Stimulated activated CD8-positive, alpha-beta memory T cell treated with anti-CD3 and anti-CD28 coated beads, Interleukin-12 subunit alpha, Interleukin-12 subunit beta, amount 100 ng/mL, for 24 hours (primary cell): Measurements from ENCODE around the gene EGF.
"Not testable (repeated sequence)": the region's sequence is repeated elsewhere in the genome, so short reads cannot be mapped to it uniquely, and the experiment has no call there.

Experiments used
- DNase-seq: peaks from one replicate; pipeline ENCODE4 v3.0.0-alpha.2; 2020; ENCODE audit errors: extremely low read depth

Gene EGF

GRCh38 chr4:109914322-109914721, 1.6 kb downstream of the EGF start:
- DNase-seq: no peak

GRCh38 chr4:109915385-109916026, 2.8 kb downstream of the EGF start:
- no peak for DNase-seq

GRCh38 chr4:109916027-109916409, 3.3 kb downstream of the EGF start:
- DNase-seq: no peak

GRCh38 chr4:109921384-109921808, 8.7 kb downstream of the EGF start:
- DNase-seq: no peak

GRCh38 chr4:109925396-109925795, 12.7 kb downstream of the EGF start:
- no peak for DNase-seq

GRCh38 chr4:109928327-109929045, 15.8 kb downstream of the EGF start:
- no peak for DNase-seq

GRCh38 chr4:109930464-109930863, 17.8 kb downstream of the EGF start:
- no peak for DNase-seq

GRCh38 chr4:109930872-109931271, 18.2 kb downstream of the EGF start:
- no peak for DNase-seq

GRCh38 chr4:109931318-109931717, 18.6 kb downstream of the EGF start:
- DNase-seq: no peak

- DNase-seq: not testable (repeated sequence)
Measured at GRCh38 chr4:109937352-109937751, 24.7 kb downstream of the EGF start.

- DNase-seq: no peak
Measured at GRCh38 chr4:109939190-109939589, 26.5 kb downstream of the EGF start.

GRCh38 chr4:109942292-109942926, 29.7 kb downstream of the EGF start:
- no peak for DNase-seq

- no peak for DNase-seq
Measured at GRCh38 chr4:109943745-109944144, 31.1 kb downstream of the EGF start.

- no peak for DNase-seq
Measured at GRCh38 chr4:109944591-109944990, 31.9 kb downstream of the EGF start.

GRCh38 chr4:109945056-109945455, 32.4 kb downstream of the EGF start:
- peak; percentile 5 for DNase-seq

GRCh38 chr4:109946120-109946519, 33.4 kb downstream of the EGF start:
- no peak for DNase-seq

GRCh38 chr4:109947457-109947856, 34.8 kb downstream of the EGF start:
- DNase-seq: no peak

GRCh38 chr4:109947918-109948317, 35.2 kb downstream of the EGF start:
- DNase-seq: no peak

- DNase-seq: not testable (repeated sequence)
Measured at GRCh38 chr4:109949099-109949718, 36.5 kb downstream of the EGF start.

- no peak for DNase-seq
Measured at GRCh38 chr4:109952612-109953011, 39.9 kb downstream of the EGF start.

- DNase-seq: no peak
Measured at GRCh38 chr4:109953556-109953955, 40.9 kb downstream of the EGF start.

- no peak for DNase-seq
Measured at GRCh38 chr4:109955146-109955545, 42.5 kb downstream of the EGF start.

- no peak for DNase-seq
Measured at GRCh38 chr4:109957227-109957626, 44.5 kb downstream of the EGF start.
